Stomach (tissue), 4 donors: ENCODE data around the gene SDHA.

Source experiments
- CTCF ChIP-seq, 7 experiments: fragments of 450-650 bp in 4 of 7; fragments of 200-600 bp in 3 of 7; sonication (generic) in 3 of 7; IDR thresholded peaks; one replicate each; pipeline ENCODE4 v1.5.1; 2016 to 2019; ENCODE audit warnings: antibody characterized with exemption in 7 of 7, control low read depth in 2 of 7, mild to moderate bottlenecking in 1 of 7
- EP300 ChIP-seq: sonication (generic); formaldehyde crosslinking; IDR thresholded peaks from one replicate; pipeline ENCODE4 v1.6.1; 2017; ENCODE audit warnings: antibody characterized with exemption
- POLR2A ChIP-seq, 4 donors: fragments of 450-650 bp; IDR thresholded peaks; one replicate each; pipeline ENCODE4 v1.6.1; 2016; ENCODE audit warnings: antibody characterized with exemption in 4 of 4, control low read depth in 2 of 4, mild to moderate bottlenecking in 1 of 4, moderate library complexity in 1 of 4
- POLR2AphosphoS5 ChIP-seq, 3 donors: sonication (generic); formaldehyde crosslinking; IDR thresholded peaks; one replicate each; pipeline ENCODE4 v1.6.1; 2016; ENCODE audit warnings: antibody characterized with exemption in 3 of 3

GRCh38 chr5:176296-176823, 41.8 kb upstream of the SDHA start:
- TF ChIP-seq CTCF (IDR thresholded peaks at IDR 0.05) (no peak), POLR2A (IDR thresholded peaks at IDR 0.05) (no peak), POLR2AphosphoS5 (IDR thresholded peaks at IDR 0.05) (no peak), EP300 (no peak)
